BJ (cell line): ENCODE results near the gene DRAM1. TPM values are rescaled to one million over a fixed set of nuclear protein-coding genes. Genes with fewer than 3 reads are reported as not detected.

ENCODE experiments used
- CTCF ChIA-PET: fragments of 350-600 bp; formaldehyde crosslinking; extraction: SDS; loops from one replicate; lab custom pipeline; 2021; ENCODE audit warnings: antibody characterized with exemption, inconsistent platforms; lab: Yijun Ruan, JAX
- POLR2A ChIA-PET: fragments of 300-600 bp; sonication (Branson Sonifier 250); formaldehyde crosslinking; extraction: SDS; loops from one replicate; lab custom pipeline; 2021; ENCODE audit warnings: antibody characterized with exemption; lab: Charles Lee
- DNase-seq: peaks from one replicate; pipeline ENCODE4 v3.0.0-alpha.2; 2011; ENCODE audit warnings: low read depth
- H3K27me3 ChIP-seq: 2 replicates; pipeline ENCODE4 v1.6.0; 2011; ENCODE audit warnings: low read length; ENCODE audit not compliant: control insufficient read depth, insufficient read depth
- H3K36me3 ChIP-seq: 2 replicates; pipeline ENCODE4 v1.5.1; 2011; ENCODE audit warnings: low read length; ENCODE audit not compliant: control insufficient read depth, insufficient read depth
- H3K4me3 ChIP-seq: 2 replicates; pipeline ENCODE4 v1.5.1; 2011; ENCODE audit warnings: low read depth, mild to moderate bottlenecking, control low read depth, low read length
- polyA plus RNA-seq: library from polyadenylated mRNA; depleted of rRNA; stranded (reverse); fragments of >200 nt; gene quantifications from 2 replicates; pipeline ENCODE4 v1.2.3, GENCODE V29; 2011
- TF ChIP-seq, protein P1 (sequence below): IDR thresholded peaks from 2 replicates; pipeline ENCODE4 v1.5.1; 2011; ENCODE audit warnings: low read depth, mild to moderate bottlenecking, control low read depth, inconsistent platforms, low read length, moderate library complexity; ENCODE audit not compliant: insufficient read depth

Gene DRAM1
- polyA plus RNA-seq, 1 experiment = 99.4 TPM

DNA sequence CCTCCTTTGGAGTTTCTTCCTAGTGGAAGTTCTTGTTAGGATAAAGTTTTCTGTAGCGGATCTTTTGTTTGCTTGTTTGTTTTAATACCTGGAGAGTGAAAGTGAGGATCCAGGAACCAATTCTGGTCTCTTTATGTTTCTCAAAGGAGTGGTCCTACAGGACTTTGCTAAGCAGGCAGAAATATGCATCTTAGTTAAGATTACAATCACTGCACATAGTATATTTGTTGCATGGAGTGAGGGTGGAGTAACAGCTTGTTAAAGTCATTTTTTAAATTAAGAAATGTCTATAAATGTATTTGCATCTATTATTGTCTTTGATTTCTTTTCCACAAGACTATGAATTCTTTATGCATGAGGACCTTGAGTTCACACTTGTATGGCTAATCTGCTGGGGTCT lies 76.7 kb downstream of the DRAM1 start:
- TF ChIP-seq, protein P1, sequence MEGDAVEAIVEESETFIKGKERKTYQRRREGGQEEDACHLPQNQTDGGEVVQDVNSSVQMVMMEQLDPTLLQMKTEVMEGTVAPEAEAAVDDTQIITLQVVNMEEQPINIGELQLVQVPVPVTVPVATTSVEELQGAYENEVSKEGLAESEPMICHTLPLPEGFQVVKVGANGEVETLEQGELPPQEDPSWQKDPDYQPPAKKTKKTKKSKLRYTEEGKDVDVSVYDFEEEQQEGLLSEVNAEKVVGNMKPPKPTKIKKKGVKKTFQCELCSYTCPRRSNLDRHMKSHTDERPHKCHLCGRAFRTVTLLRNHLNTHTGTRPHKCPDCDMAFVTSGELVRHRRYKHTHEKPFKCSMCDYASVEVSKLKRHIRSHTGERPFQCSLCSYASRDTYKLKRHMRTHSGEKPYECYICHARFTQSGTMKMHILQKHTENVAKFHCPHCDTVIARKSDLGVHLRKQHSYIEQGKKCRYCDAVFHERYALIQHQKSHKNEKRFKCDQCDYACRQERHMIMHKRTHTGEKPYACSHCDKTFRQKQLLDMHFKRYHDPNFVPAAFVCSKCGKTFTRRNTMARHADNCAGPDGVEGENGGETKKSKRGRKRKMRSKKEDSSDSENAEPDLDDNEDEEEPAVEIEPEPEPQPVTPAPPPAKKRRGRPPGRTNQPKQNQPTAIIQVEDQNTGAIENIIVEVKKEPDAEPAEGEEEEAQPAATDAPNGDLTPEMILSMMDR = no peak
- ChIA-PET POLR2A (no interaction called here), CTCF (no interaction called here)
- H3K4me3 ChIP-seq = no peak overlapping the region
- no peaks in the 10 kb centered on the region for H3K27me3 ChIP-seq
- no peaks in the 10 kb centered on the region for H3K36me3 ChIP-seq
- DNase-seq = no peak

DNA sequence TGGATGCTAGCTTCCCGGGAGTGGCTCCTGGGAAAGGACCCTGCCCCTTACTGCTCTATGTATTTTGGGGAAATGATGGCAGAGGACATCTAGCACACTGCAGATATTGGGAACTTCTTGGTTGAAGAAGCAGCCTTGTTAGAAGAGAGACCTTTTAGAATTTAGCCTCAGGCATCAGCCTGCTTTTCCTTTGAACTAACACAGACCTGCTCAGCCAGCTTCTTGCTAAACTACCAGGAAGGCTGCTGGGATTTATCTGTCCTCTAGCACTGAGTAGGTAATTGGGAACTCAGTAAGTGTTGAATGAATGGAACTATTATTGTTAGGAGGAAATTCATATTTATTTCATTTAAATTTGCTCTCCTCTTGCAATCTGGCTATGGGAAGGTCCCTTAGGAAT lies 77.3 kb downstream of the DRAM1 start:
- CTCF ChIA-PET = no interaction called here
- Histone ChIP-seq H3K36me3 (no peaks in the 10 kb centered on the region), H3K27me3 (no peaks in the 10 kb centered on the region), H3K4me3 (no peak overlapping the region)
- POLR2A ChIA-PET = no interaction called here
- DNase-seq = no peak
- TF ChIP-seq, protein P1 = no peak

DNA sequence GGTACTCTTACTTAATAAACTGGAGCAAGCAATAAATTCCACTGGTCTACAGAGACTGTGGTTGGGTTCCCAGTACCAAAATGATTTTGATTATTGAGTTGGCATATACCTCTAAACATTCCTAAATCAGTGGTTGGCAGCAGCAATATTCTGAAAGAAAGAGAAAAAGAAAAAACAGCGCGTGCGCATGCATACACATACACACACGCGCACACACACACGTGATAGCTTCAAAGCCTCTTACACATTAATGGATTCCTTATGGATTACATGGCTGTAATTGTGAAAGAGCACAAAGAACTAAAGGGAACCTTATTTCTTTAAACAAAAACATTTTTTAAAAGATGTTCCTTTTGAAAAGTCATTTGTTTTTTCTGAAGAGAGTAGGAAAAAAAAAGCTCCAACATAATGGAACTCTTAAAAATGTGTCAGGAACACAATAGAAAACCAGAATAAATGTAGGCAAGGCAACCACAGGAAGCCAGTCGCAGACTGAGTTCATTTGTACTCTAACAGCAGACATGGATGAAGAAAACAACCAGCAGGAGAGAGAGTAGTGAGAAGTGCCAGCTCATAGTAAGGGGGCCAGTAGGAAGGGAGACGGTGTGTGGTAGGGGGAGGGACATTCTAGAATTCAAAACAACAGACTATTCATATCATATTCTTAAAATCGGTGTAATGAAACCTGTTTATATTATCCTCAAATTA lies 80.0 kb downstream of the DRAM1 start:
- no peak overlapping the region for H3K4me3 ChIP-seq
- ChIA-PET CTCF (interaction anchor here (0.8 kb wide), 1 partner anchor 13 kb away, joined by 4 read pairs; no protein-coding TSS in a partner anchor), POLR2A (interaction anchor here (0.7 to 0.8 kb wide), 2 partner anchors 12 to 18 kb away, joined by 3 to 4 read pairs; no protein-coding TSS in a partner anchor)
- no peak for DNase-seq
- TF ChIP-seq, protein P1 = no peak
- no peaks in the 10 kb centered on the region for H3K27me3 ChIP-seq
- H3K36me3 ChIP-seq = no peaks in the 10 kb centered on the region

DNA sequence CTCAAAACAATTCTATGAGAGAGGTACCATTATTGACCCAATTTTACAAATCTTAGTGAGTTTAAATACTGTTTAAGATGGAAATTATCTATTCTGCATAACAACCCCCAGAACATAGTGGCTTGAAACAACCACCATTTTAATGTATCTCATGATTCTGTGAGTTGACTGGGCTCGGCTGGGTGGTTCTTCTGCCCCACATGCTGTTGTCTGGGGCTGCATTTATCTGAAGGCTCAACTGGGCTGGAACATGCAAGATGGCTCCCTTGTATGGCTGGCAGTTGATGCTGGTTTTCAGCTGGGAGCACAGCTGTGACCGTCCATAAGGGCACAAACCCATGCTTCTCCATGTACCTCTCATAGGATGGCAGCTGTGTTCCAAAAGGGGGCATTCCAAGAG lies 82.2 kb downstream of the DRAM1 start:
- no peaks in the 10 kb centered on the region for H3K27me3 ChIP-seq
- H3K36me3 ChIP-seq = no peaks in the 10 kb centered on the region
- TF ChIP-seq, protein P1 = no peak
- DNase-seq = no peak
- H3K4me3 ChIP-seq = no peak overlapping the region
- POLR2A ChIA-PET = no interaction called here
- CTCF ChIA-PET = no interaction called here

DNA sequence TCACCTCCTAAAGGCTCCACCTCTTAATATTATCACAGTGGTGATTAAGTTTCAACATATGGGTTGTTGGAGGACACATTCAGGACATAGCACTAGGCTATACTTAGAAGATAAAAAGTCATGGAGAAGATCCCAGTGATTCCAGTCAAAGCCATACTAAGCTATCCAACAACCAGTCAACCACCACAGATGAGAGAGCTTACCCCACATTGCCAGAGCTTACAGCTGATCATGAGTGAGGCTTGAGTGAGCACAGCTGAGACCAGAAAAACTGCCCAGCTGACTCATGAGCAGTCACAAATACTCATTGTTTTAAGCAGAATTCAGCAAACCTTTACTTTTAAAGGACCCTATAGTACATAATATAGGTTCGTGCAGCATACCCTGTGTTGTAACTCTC lies 85.1 kb downstream of the DRAM1 start:
- TF ChIP-seq, protein P1 = no peak
- Histone ChIP-seq H3K36me3 (no peaks in the 10 kb centered on the region), H3K27me3 (no peaks in the 10 kb centered on the region), H3K4me3 (no peak overlapping the region)
- ChIA-PET CTCF (interaction anchor here (1.2 kb wide), 1 partner anchor 31 kb away, joined by 3 read pairs; no protein-coding TSS in a partner anchor), POLR2A (no interaction called here)
- DNase-seq = no peak
